Endodermal cell (in vitro differentiated cells): Measurements from ENCODE around the gene EEF1AKMT4. TPM values are rescaled to one million over a fixed set of nuclear protein-coding genes. Genes with fewer than 3 reads are reported as not detected.

Source experiments
- DNase-seq: peaks from one replicate; pipeline ENCODE4 v3.0.0-alpha.2; 2017
- H3K27ac ChIP-seq: 2 replicates; pipeline ENCODE4 v1.5.1; 2013; ENCODE audit warnings: mild to moderate bottlenecking, low read depth, low read length, moderate library complexity
- H3K27me3 ChIP-seq: 2 replicates; pipeline ENCODE4 v1.6.1; 2013; ENCODE audit warnings: mild to moderate bottlenecking, low read length, moderate library complexity; ENCODE audit not compliant: insufficient read depth, control insufficient read depth, poor library complexity, severe bottlenecking
- H3K36me3 ChIP-seq: 2 replicates; pipeline ENCODE4 v1.7.0; 2013; ENCODE audit warnings: mild to moderate bottlenecking, low read length, moderate library complexity; ENCODE audit not compliant: control insufficient read depth, insufficient read depth
- H3K4me1 ChIP-seq: one replicate; pipeline ENCODE4 v1.7.0; 2013; ENCODE audit warnings: low read length; ENCODE audit not compliant: control insufficient read depth, insufficient read depth
- H3K4me3 ChIP-seq: 2 replicates; pipeline ENCODE4 v1.5.1; 2013; ENCODE audit warnings: mild to moderate bottlenecking, low read length, moderate library complexity
- H3K9ac ChIP-seq: 2 replicates; pipeline ENCODE4 v1.6.1; 2013; ENCODE audit warnings: mild to moderate bottlenecking, low read length, moderate library complexity; ENCODE audit not compliant: poor library complexity, severe bottlenecking; ENCODE audit errors: extremely low read depth
- H3K9me3 ChIP-seq: 2 replicates; pipeline ENCODE4 v1.6.1; 2013; ENCODE audit warnings: mild to moderate bottlenecking, low read length, moderate library complexity; ENCODE audit not compliant: control insufficient read depth
- H3K27ac Mint-ChIP-seq: 2 replicates; pipeline ENCODE4 v1.8.0; 2020; ENCODE audit warnings: mixed read lengths
- H3K27me3 Mint-ChIP-seq: 2 replicates; pipeline ENCODE4 v1.8.0; 2021; ENCODE audit warnings: mild to moderate bottlenecking, mixed read lengths; ENCODE audit not compliant: insufficient read depth
- H3K36me3 Mint-ChIP-seq: 2 replicates; pipeline ENCODE4 v1.8.0; 2020; ENCODE audit warnings: low read depth, mixed read lengths
- H3K4me1 Mint-ChIP-seq: 2 replicates; pipeline ENCODE4 v1.8.0; 2020; ENCODE audit warnings: mixed read lengths
- H3K4me3 Mint-ChIP-seq: 2 replicates; pipeline ENCODE4 v1.8.0; 2020; ENCODE audit warnings: mild to moderate bottlenecking, moderate library complexity, mixed read lengths
- H3K9me3 Mint-ChIP-seq: 2 replicates; pipeline ENCODE4 v1.8.0; 2020; ENCODE audit warnings: mild to moderate bottlenecking, mixed read lengths
- WGBS, 2 experiments: methylation state at CpG; one replicate each; pipeline versions ENCODE4 v1.1.5 to v1.1.7; 2013; ENCODE audit warnings: missing lambda C conversion rate in 2 of 2, mixed read lengths in 1 of 2; ENCODE audit not compliant: insufficient coverage in 1 of 2, insufficient read length in 1 of 2; 5-methylcytosine and 5-hydroxymethylcytosine counted together
- total RNA-seq, 2 donors: library from RNA; stranded (reverse); fragmentation: NEBNext Ultra II Directional in 1 of 2; extraction: Animal tissue kit (Norgen Biotek cat#: 25700) in 1 of 2; gene quantifications; 2 replicates in 1 of 2; 3 replicates in 1 of 2; pipeline ENCODE4 v1.2.1, GENCODE V29; 2021
- TF ChIP-seq, protein P1 (sequence below): fragments of 200-600 bp; sonication (generic); conservative IDR thresholded peaks from 2 replicates; pipeline ENCODE4 v1.5.0; 2021; ENCODE audit warnings: antibody characterized with exemption, mild to moderate bottlenecking

EEF1AKMT4 gene
- total RNA-seq, 2 donors from 2014 or later = 4.5 to 5.2 TPM

DNA sequence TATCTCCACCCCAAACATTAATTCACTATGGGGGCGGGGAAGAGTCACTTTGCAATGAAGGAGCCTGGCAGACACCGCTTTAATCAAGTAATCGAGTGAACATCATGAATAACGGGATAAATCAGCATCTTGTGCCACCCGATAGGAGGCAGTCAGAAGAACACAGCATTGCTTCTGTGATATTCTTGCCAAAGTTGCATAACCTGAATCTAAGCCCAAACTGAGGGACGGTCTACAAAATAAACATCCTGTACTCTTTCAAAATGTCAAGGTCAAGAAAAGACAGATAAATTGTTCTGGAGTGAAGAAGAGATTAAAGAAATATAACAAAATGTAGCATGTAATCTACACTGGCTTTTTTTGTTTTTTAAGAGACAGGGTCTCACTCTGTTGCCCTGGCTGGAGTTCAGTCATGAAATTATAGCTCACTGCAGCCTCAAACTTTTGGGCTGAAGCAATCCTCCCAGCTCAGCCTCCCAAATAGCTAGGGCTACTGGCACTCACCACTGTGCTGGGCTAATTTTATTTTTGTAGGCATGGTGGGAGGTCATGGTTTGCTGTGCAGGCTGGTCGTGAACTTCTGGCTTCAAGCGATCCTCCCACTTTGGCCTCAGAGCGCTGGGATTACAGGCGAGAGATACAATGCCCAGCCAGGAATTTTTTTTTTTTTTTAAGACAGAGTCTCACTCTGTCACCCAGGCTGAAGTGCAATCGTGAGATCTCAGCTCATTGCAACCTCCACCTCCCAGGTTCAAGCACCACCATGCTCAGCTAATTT, 40.1 kb upstream of the EEF1AKMT4 start:
- peaks cover 14% of the 10 kb centered on the region for H3K27me3 Mint-ChIP-seq
- H3K27me3 ChIP-seq = no peaks in the 10 kb centered on the region
- WGBS, 2 experiments = 87 to 92% methylated on average over 7 to 11 of the region's 11 CpGs
- no peaks in the 10 kb centered on the region for H3K36me3 ChIP-seq
- H3K4me1 ChIP-seq = no peaks in the 10 kb centered on the region
- H3K9me3 Mint-ChIP-seq = no peaks in the 10 kb centered on the region
- no peaks in the 10 kb centered on the region for H3K4me1 Mint-ChIP-seq
- DNase-seq = no peak
- H3K27ac ChIP-seq = no peak overlapping the region
- H3K9me3 ChIP-seq = no peaks in the 10 kb centered on the region
- H3K9ac ChIP-seq = no peak overlapping the region
- no peak overlapping the region for H3K27ac Mint-ChIP-seq
- TF ChIP-seq, protein P1, sequence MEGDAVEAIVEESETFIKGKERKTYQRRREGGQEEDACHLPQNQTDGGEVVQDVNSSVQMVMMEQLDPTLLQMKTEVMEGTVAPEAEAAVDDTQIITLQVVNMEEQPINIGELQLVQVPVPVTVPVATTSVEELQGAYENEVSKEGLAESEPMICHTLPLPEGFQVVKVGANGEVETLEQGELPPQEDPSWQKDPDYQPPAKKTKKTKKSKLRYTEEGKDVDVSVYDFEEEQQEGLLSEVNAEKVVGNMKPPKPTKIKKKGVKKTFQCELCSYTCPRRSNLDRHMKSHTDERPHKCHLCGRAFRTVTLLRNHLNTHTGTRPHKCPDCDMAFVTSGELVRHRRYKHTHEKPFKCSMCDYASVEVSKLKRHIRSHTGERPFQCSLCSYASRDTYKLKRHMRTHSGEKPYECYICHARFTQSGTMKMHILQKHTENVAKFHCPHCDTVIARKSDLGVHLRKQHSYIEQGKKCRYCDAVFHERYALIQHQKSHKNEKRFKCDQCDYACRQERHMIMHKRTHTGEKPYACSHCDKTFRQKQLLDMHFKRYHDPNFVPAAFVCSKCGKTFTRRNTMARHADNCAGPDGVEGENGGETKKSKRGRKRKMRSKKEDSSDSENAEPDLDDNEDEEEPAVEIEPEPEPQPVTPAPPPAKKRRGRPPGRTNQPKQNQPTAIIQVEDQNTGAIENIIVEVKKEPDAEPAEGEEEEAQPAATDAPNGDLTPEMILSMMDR = no peak
- no peak overlapping the region for H3K4me3 ChIP-seq
- H3K4me3 Mint-ChIP-seq = no peak overlapping the region
- H3K36me3 Mint-ChIP-seq = no peaks in the 10 kb centered on the region

DNA sequence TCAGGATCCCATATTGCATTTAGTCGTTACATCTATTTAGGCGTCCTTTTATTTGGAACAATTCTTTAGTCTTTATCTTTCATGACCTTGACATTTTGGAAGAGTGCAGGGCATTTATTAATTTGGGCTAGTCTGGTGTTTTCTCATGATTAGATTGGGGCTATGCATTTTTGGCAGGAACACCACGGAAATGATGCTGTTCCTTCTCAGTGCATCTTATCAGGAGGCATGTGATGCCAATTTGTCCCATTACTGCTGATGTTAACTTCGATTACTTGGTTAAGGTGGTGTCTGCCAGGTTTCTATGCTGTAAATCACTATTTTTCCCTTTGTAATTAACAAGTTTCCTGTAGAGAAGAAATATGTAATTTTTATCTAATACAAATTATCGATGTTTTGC, 38.2 kb upstream of the EEF1AKMT4 start:
- Histone ChIP-seq H3K27ac (no peak overlapping the region), H3K4me1 (no peaks in the 10 kb centered on the region), H3K4me3 (no peak overlapping the region), H3K9ac (no peak overlapping the region), H3K36me3 (no peaks in the 10 kb centered on the region), H3K27me3 (no peaks in the 10 kb centered on the region), H3K9me3 (no peaks in the 10 kb centered on the region)
- H3K4me3 Mint-ChIP-seq = no peak overlapping the region
- DNase-seq = no peak
- no peak overlapping the region for H3K27ac Mint-ChIP-seq
- 87 to 91% methylated on average over 3 to 4 of the region's 5 CpGs for WGBS, 2 experiments
- peaks cover 12% of the 10 kb centered on the region for H3K27me3 Mint-ChIP-seq
- no peaks in the 10 kb centered on the region for H3K4me1 Mint-ChIP-seq
- no peaks in the 10 kb centered on the region for H3K36me3 Mint-ChIP-seq
- H3K9me3 Mint-ChIP-seq = no peaks in the 10 kb centered on the region
- TF ChIP-seq, protein P1 = no peak

DNA sequence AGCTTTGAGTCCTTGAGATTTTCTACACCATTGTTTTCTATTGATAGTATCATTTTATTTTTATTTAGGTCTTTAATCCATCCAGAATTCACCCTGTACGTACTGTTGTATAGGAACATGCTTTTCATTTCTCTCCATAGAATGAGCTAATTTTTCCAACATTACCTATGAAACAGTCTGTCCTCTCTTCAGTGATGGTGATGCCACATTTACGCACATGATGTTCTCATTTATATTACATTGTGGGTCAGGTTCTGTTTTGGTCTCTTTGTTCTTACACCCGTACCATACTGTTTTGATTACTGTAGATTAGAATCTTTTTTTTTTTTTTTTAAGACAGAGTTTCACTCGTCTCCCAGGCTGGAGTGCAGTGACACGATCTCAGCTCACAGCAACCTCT, 37.8 kb upstream of the EEF1AKMT4 start:
- 90% methylated on average over 4 of the region's 5 CpGs; no CpG with 5 or more reads in 1 of the 2 experiments for WGBS, 2 experiments

More for the DNA sequence above, 37.8 kb upstream of the EEF1AKMT4 start:
- Mint-ChIP-seq H3K4me3 (no peak overlapping the region), H3K27ac (no peak overlapping the region), H3K27me3 (peaks cover 8% of the 10 kb centered on the region), H3K4me1 (no peaks in the 10 kb centered on the region), H3K9me3 (no peaks in the 10 kb centered on the region), H3K36me3 (no peaks in the 10 kb centered on the region)
- Histone ChIP-seq H3K9me3 (no peaks in the 10 kb centered on the region), H3K4me3 (no peak overlapping the region), H3K36me3 (no peaks in the 10 kb centered on the region), H3K9ac (no peak overlapping the region), H3K4me1 (no peaks in the 10 kb centered on the region), H3K27me3 (no peaks in the 10 kb centered on the region), H3K27ac (no peak overlapping the region)
- no peak for DNase-seq
- TF ChIP-seq, protein P1 = no peak
